Muscle layer of duodenum (tissue), 2 donors: ENCODE data around the gene TMEM131.

Source experiments
- H3K27ac ChIP-seq: one replicate; pipeline ENCODE4 v1.7.0; 2013; ENCODE audit warnings: mild to moderate bottlenecking, low read length
- H3K27me3 ChIP-seq: one replicate; pipeline ENCODE4 v1.7.0; 2013; ENCODE audit warnings: low read depth, mild to moderate bottlenecking, control low read depth, low read length
- H3K36me3 ChIP-seq, 2 donors: one replicate each; pipeline ENCODE4 v1.7.0; 2013; ENCODE audit warnings: low read length in 2 of 2, control low read depth in 1 of 2, mild to moderate bottlenecking in 1 of 2; ENCODE audit not compliant: insufficient read depth in 2 of 2, control insufficient read depth in 1 of 2
- H3K4me1 ChIP-seq, 2 donors: one replicate each; pipeline ENCODE4 v1.7.0; 2013; ENCODE audit warnings: low read length in 2 of 2, mild to moderate bottlenecking in 2 of 2, control low read depth in 1 of 2, moderate library complexity in 1 of 2; ENCODE audit not compliant: insufficient read depth in 2 of 2, control insufficient read depth in 1 of 2
- H3K4me3 ChIP-seq, 2 donors: one replicate each; pipeline ENCODE4 v1.7.0; 2013; ENCODE audit warnings: low read length in 2 of 2, low read depth in 1 of 2, mild to moderate bottlenecking in 1 of 2
- H3K9me3 ChIP-seq, 2 donors: one replicate each; pipeline ENCODE4 v1.7.0; 2013; ENCODE audit warnings: low read length in 2 of 2, control low read depth in 1 of 2, mild to moderate bottlenecking in 1 of 2; ENCODE audit not compliant: control insufficient read depth in 1 of 2
- donor health status: healthy.

TMEM131 gene

DNA sequence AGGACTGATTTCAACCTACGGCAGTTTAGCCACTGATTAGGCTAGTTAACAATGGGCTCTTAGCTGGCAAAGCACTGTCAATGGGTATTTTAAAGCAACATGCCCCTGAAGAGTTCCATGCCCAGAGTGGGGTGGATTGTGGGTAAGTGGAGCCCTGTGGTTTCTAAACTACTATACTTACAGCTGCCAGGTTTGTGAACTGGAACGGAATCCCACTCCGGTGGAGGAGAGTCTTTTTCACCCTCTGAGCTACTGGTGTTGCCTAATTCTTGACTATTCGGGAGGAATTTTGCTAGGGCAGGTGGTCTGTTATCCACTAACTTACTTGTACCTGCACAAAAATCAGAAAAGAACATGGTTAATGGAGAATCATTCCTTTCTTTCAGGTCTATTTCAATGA lies 229.8 kb downstream of the TMEM131 start:
- no peak overlapping the region for H3K27ac ChIP-seq
- no peak overlapping the region for H3K4me3 ChIP-seq
- peaks cover 45 to 59% of the 10 kb centered on the region in 2 donors for H3K36me3 ChIP-seq
- no peaks in the 10 kb centered on the region for H3K4me1 ChIP-seq
- H3K27me3 ChIP-seq, result no peaks in the 10 kb centered on the region
- no peaks in the 10 kb centered on the region for H3K9me3 ChIP-seq

DNA sequence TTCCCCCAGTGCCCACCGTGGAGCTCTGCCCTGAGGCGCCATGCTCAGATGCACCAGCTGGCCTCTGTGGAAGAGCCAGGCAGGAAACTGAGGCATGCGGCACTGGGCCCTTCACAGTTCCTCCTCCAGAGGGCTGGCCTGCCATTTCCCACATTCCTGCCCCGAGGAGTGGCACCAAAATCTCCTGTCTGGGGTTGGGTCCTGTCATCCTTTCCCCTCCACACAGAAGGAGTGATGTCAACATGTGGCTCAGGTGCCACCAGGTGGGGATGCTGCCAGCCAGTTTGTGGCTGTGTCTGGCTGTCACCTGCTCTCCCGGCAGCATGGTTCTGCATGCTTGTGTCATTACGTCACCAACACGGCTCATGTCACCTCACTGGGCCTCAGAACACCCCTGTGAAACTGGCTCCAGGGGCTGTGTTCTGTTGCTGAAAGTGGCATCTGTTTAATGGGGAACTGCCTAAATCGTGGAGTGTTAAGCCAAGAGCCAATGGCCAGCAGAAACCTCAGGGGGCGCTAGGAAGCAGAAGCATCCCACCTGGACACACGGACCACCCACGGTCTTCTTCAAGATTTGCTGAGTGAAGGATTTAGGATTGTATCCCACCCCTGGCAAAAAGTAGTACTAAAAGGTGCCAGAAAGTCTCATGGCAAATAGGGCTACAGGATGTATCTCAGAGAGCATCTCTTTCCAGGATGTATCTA lies 231.0 kb downstream of the TMEM131 start:
- Histone ChIP-seq H3K4me3 (no peak overlapping the region), H3K9me3 (no peaks in the 10 kb centered on the region), H3K36me3 (peaks cover 57 to 69% of the 10 kb centered on the region in 2 donors), H3K27me3 (no peaks in the 10 kb centered on the region), H3K4me1 (peaks cover 0 to 4% of the 10 kb centered on the region in 2 donors), H3K27ac (no peak overlapping the region)

DNA sequence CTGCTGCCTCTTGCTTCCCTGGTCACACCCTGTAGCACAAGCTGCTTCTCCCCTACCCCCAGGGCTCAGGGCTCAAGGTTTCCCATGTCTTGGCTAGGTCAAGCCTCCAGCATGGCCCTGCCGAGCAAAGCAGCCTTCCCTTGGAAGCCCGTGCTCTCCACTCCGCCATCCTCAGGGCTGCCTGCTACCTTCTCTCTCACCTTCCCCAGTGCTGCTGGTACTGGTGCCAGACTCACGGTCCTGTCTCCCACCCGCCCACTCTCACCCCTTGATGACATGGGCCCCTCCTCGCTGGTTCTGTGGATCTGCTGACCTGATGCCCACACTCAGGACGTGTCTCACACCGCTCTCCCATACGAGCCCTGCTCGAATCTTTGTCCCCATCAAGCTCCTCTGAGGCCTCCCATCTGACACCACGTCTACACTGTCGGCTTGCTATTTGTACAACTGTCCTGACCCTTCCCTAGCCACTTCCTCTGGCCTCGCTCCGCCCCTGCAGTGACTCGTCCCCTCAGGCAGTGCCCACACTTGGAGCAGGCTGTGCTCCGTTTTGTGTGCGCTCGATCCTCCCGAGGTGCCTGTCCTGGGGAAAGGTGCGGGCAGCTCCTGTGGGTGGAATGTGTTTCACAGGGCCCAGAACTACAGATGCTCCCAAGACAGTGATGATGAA lies 232.4 kb downstream of the TMEM131 start:
- H3K27ac ChIP-seq, result no peak overlapping the region
- peaks cover 70 to 83% of the 10 kb centered on the region in 2 donors for H3K36me3 ChIP-seq
- H3K27me3 ChIP-seq, result no peaks in the 10 kb centered on the region
- H3K9me3 ChIP-seq, result no peaks in the 10 kb centered on the region
- peaks cover 3 to 4% of the 10 kb centered on the region in 2 donors for H3K4me1 ChIP-seq
- H3K4me3 ChIP-seq, result no peak overlapping the region

DNA sequence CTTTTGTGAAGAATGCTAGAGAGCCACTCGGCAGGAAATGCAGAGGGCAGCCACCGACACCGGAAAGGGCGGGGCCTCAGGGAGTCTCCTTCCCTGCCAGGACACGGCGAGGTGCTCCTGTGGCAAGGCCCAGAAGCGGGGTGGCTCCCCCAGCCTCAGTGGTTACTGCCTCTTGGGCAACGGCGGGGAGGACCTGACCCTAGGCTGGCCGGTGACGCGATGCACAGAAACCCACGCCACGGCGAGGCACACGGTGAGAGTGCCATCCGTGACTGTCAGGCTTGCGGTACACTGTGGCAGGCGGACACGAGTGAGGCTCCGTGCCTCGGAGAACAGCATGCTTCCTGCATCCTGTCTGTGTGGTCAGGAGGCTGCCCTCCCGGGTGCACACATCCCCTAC lies 234.6 kb downstream of the TMEM131 start:
- Histone ChIP-seq H3K9me3 (no peaks in the 10 kb centered on the region), H3K4me3 (no peak overlapping the region), H3K36me3 (peaks cover 82 to 94% of the 10 kb centered on the region in 2 donors), H3K4me1 (peaks cover 4% of the 10 kb centered on the region in 2 donors), H3K27me3 (no peaks in the 10 kb centered on the region), H3K27ac (no peak overlapping the region)

DNA sequence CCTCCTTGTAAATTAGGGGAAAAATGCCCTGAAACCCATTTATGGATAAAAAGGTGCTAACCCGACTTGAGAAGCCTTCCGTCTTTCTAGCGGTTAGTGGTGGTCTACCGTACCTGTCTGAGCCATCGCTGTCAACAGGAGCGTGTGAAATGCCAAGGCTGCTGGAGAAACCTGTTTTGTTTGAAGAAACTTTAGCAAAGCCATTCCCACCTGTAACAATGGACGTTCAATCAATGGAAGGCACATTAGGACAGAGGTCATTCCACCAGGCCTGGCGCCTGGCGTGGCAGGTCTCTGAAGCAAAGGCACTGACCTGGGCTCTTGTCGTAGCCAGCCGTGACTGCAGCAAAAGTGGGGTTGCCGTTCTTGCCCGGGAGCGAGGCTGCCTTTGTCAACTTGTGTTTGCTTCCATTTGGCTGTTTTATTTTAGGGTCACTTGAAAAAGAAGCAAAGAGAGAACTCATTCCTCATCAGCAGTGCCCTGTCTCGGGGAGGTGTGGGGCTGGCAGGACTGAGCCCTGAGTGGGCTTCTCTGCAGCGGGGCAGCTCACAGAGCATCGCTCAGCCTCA lies 235.2 kb downstream of the TMEM131 start:
- Histone ChIP-seq H3K4me1 (peaks cover 4% of the 10 kb centered on the region in 2 donors), H3K27ac (no peak overlapping the region), H3K9me3 (no peaks in the 10 kb centered on the region), H3K4me3 (no peak overlapping the region), H3K27me3 (no peaks in the 10 kb centered on the region), H3K36me3 (peaks cover 82 to 94% of the 10 kb centered on the region in 2 donors)

DNA sequence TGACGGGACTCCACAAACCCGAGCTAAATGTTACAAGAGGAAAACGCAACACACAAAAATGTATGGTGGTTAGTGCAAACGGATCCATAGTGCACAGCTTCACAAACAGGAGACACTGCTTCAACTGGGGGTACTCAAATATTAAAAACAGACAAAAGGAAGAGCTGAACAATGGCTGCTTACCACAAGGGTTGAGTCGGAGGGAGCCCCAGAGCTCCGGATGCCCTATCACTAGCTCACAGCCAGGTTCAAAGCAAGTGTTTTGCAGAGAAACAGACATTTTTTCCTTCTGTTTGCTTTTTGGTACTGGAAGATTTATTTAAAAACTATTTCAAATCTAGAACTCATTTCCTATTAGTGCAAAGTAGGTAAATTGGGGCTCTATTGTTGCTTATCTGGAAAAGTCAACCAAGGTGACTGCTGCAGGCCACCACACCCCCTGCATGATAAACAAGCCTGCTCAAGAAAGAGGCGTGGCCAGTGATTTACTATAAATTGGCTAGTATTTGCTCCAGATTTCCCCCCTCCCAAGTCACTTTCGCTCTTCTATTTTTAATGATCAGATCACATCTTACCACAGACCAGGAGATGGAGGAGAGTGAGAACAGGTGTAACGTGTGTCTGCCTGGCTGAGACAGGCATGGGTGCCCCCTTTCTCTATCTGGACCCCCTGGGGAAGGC lies 235.9 kb downstream of the TMEM131 start:
- Histone ChIP-seq H3K36me3 (peaks cover 82 to 88% of the 10 kb centered on the region in 2 donors), H3K9me3 (no peaks in the 10 kb centered on the region), H3K4me1 (peaks cover 4% of the 10 kb centered on the region in 2 donors), H3K4me3 (no peak overlapping the region), H3K27me3 (no peaks in the 10 kb centered on the region), H3K27ac (no peak overlapping the region)

DNA sequence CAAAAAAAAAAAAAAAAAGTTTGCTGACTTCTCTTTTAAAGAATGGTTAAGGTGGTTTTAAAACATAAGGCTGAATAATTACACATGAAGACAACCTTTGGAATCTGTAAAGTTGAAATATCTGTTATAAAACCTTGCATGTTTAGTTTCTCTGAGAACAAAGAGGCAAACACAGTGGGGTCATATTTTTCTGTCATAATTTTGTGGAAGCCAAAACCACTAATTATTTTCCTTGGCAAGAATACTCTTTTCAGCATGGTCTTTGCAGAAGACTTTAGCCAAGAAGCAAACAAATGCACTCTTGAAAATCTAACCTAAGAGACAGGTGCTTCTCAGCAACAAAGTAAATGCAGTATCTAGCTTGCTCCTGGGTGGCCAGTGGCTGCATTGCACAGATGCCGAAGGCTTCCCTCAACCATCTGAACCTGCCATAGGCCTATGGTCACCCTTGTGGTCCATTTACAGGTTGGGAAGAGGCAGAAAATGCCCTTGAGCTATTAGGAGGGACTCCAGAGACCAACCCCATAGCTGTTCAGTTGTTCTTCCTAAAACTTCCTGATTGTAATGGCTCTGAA lies 237.5 kb downstream of the TMEM131 start:
- peaks cover 72 to 77% of the 10 kb centered on the region in 2 donors for H3K36me3 ChIP-seq
- no peaks in the 10 kb centered on the region for H3K27me3 ChIP-seq
- H3K4me3 ChIP-seq, result no peak overlapping the region
- no peaks in the 10 kb centered on the region for H3K9me3 ChIP-seq
- H3K27ac ChIP-seq, result no peak overlapping the region
- peaks cover 4 to 7% of the 10 kb centered on the region in 2 donors for H3K4me1 ChIP-seq

DNA sequence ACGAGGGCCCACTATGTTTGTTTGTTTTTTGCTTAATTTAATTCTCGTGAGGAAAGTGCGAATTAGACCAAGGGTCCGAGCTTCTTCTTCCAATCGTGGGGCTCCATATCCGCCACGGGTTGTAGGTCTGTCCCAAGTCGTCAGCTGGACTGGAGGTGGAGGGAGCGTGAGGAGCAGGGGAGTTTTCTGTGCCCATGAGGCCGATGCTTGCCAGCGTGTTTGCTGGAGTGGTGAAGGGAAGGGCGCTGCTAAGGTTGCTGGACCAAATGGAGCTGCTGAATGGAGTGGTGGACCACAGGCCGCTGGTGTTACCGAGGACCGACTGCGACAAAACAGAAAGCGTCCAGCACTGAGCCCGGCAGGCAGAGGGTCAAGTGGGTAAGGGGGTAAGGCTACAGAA lies 238.7 kb downstream of the TMEM131 start:
- Histone ChIP-seq H3K27ac (no peak overlapping the region), H3K36me3 (peaks cover 68 to 70% of the 10 kb centered on the region in 2 donors), H3K9me3 (no peaks in the 10 kb centered on the region), H3K4me3 (no peak overlapping the region), H3K27me3 (no peaks in the 10 kb centered on the region), H3K4me1 (peaks cover 4 to 10% of the 10 kb centered on the region in 2 donors)

DNA sequence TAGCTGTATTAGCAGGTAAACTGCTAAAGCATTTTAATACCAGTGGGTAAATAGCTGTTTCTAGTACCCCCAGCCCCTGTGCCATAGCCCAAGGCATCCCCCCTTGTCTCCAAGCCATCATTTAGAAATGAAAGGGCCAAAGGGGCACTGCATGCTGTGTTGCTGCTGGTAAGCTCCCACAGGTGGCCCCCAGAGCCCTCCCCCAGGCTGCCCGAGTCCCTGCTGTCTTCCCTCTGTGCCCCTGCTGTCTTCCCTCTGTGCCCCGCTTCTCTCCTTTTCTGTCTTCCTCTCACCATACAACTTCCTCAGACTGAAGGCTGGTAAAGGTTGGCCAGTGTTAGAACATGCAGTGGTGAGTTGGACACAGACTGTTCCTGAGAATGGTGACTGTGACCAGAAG lies 240.3 kb downstream of the TMEM131 start:
- no peak overlapping the region for H3K27ac ChIP-seq
- no peaks in the 10 kb centered on the region for H3K27me3 ChIP-seq
- H3K9me3 ChIP-seq, result no peaks in the 10 kb centered on the region
- peaks cover 59 to 60% of the 10 kb centered on the region in 2 donors for H3K36me3 ChIP-seq
- H3K4me3 ChIP-seq, result no peak overlapping the region
- peaks cover 4 to 15% of the 10 kb centered on the region in 2 donors for H3K4me1 ChIP-seq

DNA sequence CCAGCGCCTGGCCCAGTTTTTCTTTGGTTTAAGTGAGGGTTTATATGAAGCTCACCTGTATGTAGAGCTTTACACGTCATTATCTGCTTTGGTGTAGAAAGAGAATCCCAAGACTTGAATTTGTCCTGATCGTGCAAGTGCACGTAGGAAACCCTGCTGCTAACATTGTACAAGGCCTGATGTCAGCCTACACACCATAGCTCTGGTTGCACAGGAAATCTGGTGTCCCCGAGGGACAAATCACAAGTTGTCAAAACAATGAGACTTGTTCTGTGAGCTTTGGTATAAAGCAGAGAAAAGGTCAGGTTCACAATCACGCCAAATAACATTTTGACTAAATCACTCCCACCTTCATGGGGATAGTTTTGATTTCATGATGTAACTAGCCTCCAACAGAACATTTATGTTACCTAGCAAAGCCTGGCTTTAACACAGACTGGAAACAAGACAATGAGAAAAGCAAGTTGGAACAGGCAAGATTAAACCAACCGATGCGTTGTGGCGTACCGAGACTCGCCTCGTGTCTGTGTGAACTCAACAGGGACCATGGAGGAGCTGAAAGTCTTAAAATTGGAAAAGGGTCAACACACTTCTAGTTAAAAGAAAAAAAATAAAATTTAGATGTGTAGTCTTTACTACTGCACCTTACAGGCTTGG lies 240.9 kb downstream of the TMEM131 start:
- no peaks in the 10 kb centered on the region for H3K9me3 ChIP-seq
- H3K36me3 ChIP-seq, result peaks cover 52 to 53% of the 10 kb centered on the region in 2 donors
- H3K27ac ChIP-seq, result no peak overlapping the region
- peaks cover 0 to 15% of the 10 kb centered on the region in 2 donors for H3K4me1 ChIP-seq
- no peak overlapping the region for H3K4me3 ChIP-seq
- H3K27me3 ChIP-seq, result no peaks in the 10 kb centered on the region
